Frontal cortex (tissue), 4 donors: ENCODE results near the gene SLC22A7. TPM values are rescaled to one million over a fixed set of nuclear protein-coding genes. Genes with fewer than 3 reads are reported as not detected.

Experiments
- DNase-seq, 2 donors: peaks; one replicate each; pipeline ENCODE4 v3.0.0; 2012; ENCODE audit warnings: low spot score in 2 of 2
- FAIRE-seq: peaks from 2 replicates; lab custom pipeline; 2012; peaks lifted over from hg19 to GRCh38; lab: Jason Lieb, UNC
- total RNA-seq: library from RNA; depleted of rRNA; stranded (reverse); fragments of >200 nt; gene quantifications from one replicate; pipeline ENCODE4 v1.2.3, GENCODE V29; 2014
- donor health status: control.
- donor health status: control.
- donor health status: control.

Gene SLC22A7
- total RNA-seq, 1 donor from 2014 or later = 0.41 TPM

- no peak for DNase-seq
- FAIRE-seq = no peak
These were observed 33.4 kb upstream of the SLC22A7 start for GRCh38 chr6:43264599-43265145.

GRCh38 chr6:43265564-43265963, 32.5 kb upstream of the SLC22A7 start:
- no peak for FAIRE-seq
- no peak for DNase-seq

- DNase-seq = no peak
- FAIRE-seq = no peak
These were observed 30.3 kb upstream of the SLC22A7 start for GRCh38 chr6:43267619-43268354.

- FAIRE-seq (no peak), DNase-seq (peak; percentile 73 to 81)
These were observed 29.7 kb upstream of the SLC22A7 start for GRCh38 chr6:43268355-43268700.

GRCh38 chr6:43268782-43269272, 29.2 kb upstream of the SLC22A7 start:
- DNase-seq = peak in 1 of 2 donors; percentile 49
- no peak for FAIRE-seq

GRCh38 chr6:43269273-43270007, 28.6 kb upstream of the SLC22A7 start:
- FAIRE-seq (no peak), DNase-seq (no peak)

GRCh38 chr6:43271103-43271815, 26.8 kb upstream of the SLC22A7 start:
- no peak for FAIRE-seq
- DNase-seq = no peak

- FAIRE-seq (no peak), DNase-seq (no peak)
These were observed 26.1 kb upstream of the SLC22A7 start for GRCh38 chr6:43271944-43272343.

- DNase-seq (no peak), FAIRE-seq (no peak)
These were observed 24.4 kb upstream of the SLC22A7 start for GRCh38 chr6:43273707-43274106.

- DNase-seq = no peak
- FAIRE-seq = no peak
These were observed 23.7 kb upstream of the SLC22A7 start for GRCh38 chr6:43274127-43274915.

- no peak for FAIRE-seq
These were observed 23.0 kb upstream of the SLC22A7 start for GRCh38 chr6:43274916-43275597.

GRCh38 chr6:43275801-43276576, 22.1 kb upstream of the SLC22A7 start:
- FAIRE-seq (no peak), DNase-seq (no peak)

More at GRCh38 chr6:43274916-43275597, 23.0 kb upstream of the SLC22A7 start:
- peak in 1 of 2 donors; percentile 77 for DNase-seq

GRCh38 chr6:43276577-43277305, 21.3 kb upstream of the SLC22A7 start:
- DNase-seq (no peak), FAIRE-seq (no peak)

- no peak for FAIRE-seq
These were observed 20.8 kb upstream of the SLC22A7 start for GRCh38 chr6:43277306-43277642.

GRCh38 chr6:43277643-43278523, 20.2 kb upstream of the SLC22A7 start:
- DNase-seq = no peak

More at GRCh38 chr6:43277306-43277642, 20.8 kb upstream of the SLC22A7 start:
- no peak for DNase-seq

GRCh38 chr6:43278524-43279078, 19.5 kb upstream of the SLC22A7 start:
- DNase-seq (no peak), FAIRE-seq (no peak)

More at GRCh38 chr6:43277643-43278523, 20.2 kb upstream of the SLC22A7 start:
- FAIRE-seq = no peak
